Non-pigmented ciliary epithelial cell (primary cell): Measurements from ENCODE around the gene TMPRSS7.
"Not testable (repeated sequence)": the region's sequence is repeated elsewhere in the genome, so short reads cannot be mapped to it uniquely, and the experiment has no call there.

Source experiments
- DNase-seq: peaks from one replicate; pipeline ENCODE4 v3.0.0-alpha.2; 2010; ENCODE audit warnings: low read depth

The TMPRSS7 gene

DNA sequence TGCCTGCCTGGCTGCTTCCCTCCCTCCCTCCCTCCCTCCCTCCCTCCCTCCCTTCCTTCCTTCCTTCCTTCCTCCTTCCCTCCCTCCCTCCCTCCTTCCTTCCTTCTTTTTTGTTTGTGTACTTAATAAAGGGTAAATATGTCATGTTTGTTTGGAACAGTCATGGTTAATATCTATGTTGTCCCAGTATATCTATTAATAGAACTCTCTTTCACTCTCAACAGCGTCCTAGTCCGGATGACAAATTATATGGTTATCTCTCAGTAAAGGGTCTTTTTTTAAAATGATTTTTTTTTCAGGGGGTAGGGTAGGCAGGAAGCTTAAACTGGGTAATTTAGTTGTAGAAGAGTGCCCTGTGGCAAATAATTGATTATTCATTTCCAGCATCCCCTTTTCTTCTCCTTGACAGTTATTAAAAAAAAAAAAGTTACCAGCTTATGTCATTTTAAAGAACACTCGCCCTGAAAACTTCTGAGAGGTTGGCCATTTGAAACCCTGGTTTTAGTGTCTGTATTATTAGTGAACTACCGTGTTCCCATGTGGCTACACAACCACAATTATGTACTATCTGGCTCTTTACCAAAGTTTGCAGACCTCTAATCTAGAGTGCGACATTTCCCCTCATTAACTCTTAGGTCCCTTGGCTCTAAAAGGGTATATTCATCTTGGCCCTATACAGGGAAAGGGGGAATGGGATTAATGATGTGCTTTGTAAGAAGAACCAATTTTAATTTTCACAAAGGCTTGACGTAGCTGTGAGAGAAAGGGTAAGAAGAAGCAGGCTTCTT, 22.1 kb upstream of the TMPRSS7 start:
- DNase-seq, result no peak

DNA sequence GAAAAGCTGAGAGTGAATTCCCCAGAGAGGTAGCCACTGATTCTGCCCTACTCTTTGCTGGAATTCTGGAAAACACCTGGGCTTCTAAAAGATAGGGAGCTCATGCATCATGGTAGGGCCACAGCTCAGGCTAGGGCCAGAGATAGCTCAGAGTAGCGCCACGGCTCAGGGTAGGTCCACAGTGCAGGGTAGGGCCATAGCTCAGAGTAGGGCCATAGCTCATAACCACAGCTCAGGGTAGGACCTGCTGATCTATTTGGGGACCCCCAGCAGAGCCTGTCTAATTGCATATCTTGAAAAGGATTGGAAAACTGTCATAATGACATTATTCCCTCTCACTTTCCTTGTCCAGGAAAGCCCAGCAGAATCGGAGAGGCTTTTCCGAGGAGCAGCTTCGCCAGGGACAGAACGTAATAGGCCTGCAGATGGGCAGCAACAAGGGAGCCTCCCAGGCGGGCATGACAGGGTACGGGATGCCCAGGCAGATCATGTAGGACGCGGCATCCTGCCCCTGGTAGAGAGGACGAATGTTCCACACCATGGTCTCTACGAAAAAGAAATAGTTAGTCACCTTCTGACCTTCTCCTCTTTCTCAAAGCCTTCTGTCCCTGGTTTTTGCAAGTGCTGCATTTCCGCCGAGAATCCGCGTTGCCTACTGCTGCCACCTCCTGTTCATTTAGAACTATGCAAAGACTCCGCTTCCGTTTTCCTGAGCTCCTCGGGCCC, 21.3 kb upstream of the TMPRSS7 start:
- no peak for DNase-seq

DNA sequence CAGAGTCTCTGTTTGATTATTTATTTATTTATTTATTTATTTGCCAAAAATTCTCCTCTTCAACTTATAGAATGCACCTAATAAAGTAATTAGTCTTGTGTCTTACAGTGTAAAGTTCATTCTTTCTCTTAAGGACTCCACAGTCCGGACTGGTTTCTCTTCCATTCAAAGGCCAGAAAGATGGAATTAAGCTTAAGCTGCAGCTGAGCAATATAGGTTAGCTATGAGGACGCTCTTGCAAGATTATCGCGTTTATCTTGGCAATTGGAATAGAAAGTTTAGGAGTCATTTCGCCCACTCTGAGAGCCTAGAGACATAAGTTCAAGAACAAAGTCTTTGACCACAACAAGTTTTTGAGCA, 20.8 kb upstream of the TMPRSS7 start:
- no peak for DNase-seq

DNA sequence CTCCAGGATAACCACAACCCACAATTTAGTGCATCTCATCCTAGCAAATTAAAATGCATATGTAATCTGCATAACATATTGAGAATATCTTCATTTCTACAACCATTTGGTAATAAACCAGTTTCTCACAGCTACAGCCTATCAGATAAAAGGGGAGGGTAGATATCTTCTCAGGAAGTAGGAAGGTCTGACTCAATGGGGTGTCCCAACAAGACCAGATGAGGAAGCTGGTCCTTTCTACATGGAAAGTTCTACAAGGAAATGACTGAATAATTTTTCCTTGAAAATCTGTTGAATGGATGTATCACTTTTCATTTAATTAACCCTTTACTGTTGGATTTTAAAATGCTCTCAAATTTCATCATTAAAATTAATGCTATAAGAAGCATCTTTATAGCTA, 17.4 kb upstream of the TMPRSS7 start:
- DNase-seq, result no peak

DNA sequence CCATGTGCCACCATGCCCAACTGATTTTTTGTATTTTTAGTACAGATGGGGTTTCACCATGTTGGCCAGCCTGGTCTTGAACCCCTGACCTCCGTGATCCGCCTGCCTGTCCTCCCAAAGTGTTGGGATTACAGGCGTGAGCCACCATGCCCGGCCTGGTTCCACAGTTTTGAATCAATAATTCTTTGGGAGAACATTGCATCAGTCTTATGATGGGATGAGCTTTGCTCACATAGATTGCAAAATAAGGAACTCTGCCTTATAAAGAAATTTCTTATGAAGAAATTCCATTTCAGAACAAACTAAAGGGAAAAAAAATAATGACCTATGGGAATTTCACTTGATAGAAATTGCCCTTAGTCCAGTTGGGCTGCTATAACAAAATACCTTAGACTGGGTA, 15.8 kb upstream of the TMPRSS7 start:
- no peak for DNase-seq

GRCh38 chr3:112019716-112020115, 14.8 kb upstream of the TMPRSS7 start:
- DNase-seq, result no peak

- no peak for DNase-seq
These were observed 13.9 kb upstream of the TMPRSS7 start for GRCh38 chr3:112020674-112021085.

GRCh38 chr3:112027142-112027541, 7.4 kb upstream of the TMPRSS7 start:
- DNase-seq, result no peak

- DNase-seq, result no peak
These were observed 6.7 kb upstream of the TMPRSS7 start for GRCh38 chr3:112027826-112028225.

DNA sequence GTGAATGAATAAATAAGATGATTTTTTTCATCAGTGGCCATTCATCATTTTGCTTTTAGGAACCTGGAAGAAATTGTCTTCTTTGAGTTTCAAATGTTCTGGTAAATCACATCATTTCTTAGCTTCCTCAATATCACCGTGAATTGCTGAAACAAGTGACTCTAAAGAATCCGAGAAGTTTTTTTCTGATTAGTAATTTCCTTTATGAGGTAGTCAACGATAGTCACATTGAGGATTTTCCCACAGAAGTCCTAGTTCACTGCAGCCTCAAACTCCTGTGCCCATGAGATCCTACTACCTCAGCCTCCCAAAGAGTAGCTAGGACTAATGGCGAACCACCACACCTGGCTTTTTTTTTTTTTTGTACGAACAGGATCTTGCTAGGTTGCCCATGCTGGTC, 3.6 kb upstream of the TMPRSS7 start:
- no peak for DNase-seq

- DNase-seq, result no peak
These were observed 2.3 kb upstream of the TMPRSS7 start for GRCh38 chr3:112032098-112032731.

DNA sequence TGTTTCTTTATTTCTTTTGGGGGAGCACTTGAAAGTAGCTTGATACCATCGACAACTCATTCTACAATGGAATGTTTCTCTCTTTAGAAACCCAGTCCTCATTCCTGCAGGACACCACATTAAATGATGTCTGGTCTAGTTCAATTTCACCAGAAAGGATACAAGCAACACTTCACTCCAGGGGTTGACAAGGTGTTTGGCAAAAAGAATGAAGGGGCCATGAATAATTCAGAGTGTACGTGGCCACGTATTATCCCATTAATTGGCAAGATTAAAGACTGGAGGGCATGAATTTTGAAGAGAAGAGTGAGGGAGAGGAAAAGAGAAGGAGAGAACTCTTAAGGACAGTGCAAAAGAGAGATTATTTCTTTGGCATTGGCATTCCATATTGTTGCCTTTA, 705 bp downstream of the TMPRSS7 start:
- no peak for DNase-seq

- not testable (repeated sequence) for DNase-seq
These were observed 2.7 kb downstream of the TMPRSS7 start for GRCh38 chr3:112037194-112037593.

GRCh38 chr3:112038863-112039262, 4.3 kb downstream of the TMPRSS7 start:
- no peak for DNase-seq

GRCh38 chr3:112041321-112041720, 6.8 kb downstream of the TMPRSS7 start:
- no peak for DNase-seq

DNA sequence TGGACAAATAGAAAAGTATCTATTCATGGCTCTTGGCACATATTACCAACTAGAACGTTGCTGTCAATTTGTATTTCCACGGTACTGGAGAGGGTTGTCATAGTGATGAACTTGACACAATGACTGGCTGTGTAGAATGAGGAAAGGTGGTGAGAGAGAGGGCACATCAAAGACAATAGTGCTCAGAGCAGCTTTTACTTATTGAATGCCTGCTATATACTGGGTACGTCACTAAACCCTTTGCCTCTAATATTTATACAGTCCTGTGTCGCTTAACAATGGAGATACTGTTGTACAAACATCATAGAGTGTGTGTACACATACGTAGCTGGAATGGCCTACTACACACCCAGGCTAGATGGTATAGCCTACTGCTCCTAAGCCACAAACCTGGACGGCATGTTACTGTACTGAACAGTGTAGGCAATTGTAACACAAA, 8.3 kb downstream of the TMPRSS7 start:
- DNase-seq, result no peak

GRCh38 chr3:112043621-112044201, 9.2 kb downstream of the TMPRSS7 start:
- peak; percentile 36 for DNase-seq

- no peak for DNase-seq
These were observed 12.1 kb downstream of the TMPRSS7 start for GRCh38 chr3:112046599-112046998.

- DNase-seq, result no peak
These were observed 12.7 kb downstream of the TMPRSS7 start for GRCh38 chr3:112047264-112047663.

- DNase-seq, result no peak
These were observed 14.4 kb downstream of the TMPRSS7 start for GRCh38 chr3:112048911-112049310.

DNA sequence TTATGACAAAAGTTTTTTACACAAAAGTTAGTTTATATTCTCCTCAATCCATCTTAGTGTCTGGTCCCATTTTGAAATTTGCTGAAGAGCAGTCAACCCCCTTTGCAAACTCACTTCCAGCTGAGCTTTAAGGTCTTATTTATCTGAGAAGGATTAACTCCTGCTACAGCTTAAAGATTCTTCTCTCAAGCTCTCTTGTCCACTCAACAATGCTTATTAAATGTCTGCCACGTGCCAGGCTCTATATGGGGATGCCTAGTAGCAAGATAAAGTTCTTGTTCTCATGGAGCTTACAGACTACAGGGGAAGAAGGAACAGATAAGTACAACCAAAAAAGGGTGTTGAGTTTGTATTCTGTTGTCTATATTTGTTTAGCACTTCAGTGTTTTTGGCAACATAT, 18.7 kb downstream of the TMPRSS7 start:
- DNase-seq, result no peak

GRCh38 chr3:112056451-112056929, 22.0 kb downstream of the TMPRSS7 start:
- peak; percentile 76 for DNase-seq

GRCh38 chr3:112059497-112059896, 25.0 kb downstream of the TMPRSS7 start:
- DNase-seq, result no peak
